Measurements from ENCODE around the gene RBM43. TPM values are rescaled to one million over a fixed set of nuclear protein-coding genes. Genes with fewer than 3 reads are reported as not detected.

The RBM43 gene
- total and polyA plus RNA-seq, 4 donors = 3.0 to 17.8 (median 5.7) TPM

- Histone ChIP-seq H3K9me3 (ENCODE audit: control insufficient read depth in 4 of 4, insufficient read depth in 3 of 4, low read length in 3 of 4) (peaks cover 0 to 2% (median 0%) of the 10 kb centered on the region in 4 donors), H3K4me3 (no peak overlapping the region), H3K36me3 (ENCODE audit: control insufficient read depth in 4 of 4, insufficient read depth in 4 of 4, low read length in 4 of 4) (no peaks in the 10 kb centered on the region), H3K4me1 (ENCODE audit: control insufficient read depth in 5 of 5, insufficient read depth in 5 of 5, low read length in 5 of 5) (no peaks in the 10 kb centered on the region), H3K27me3 (ENCODE audit: control insufficient read depth in 3 of 3, insufficient read depth in 3 of 3, low read length in 2 of 3) (no peaks in the 10 kb centered on the region), H3K27ac (ENCODE audit: low read depth in 1 of 2, low read length in 1 of 2) (no peak overlapping the region), H3K9ac (ENCODE audit: insufficient read depth in 1 of 2, low read length in 2 of 2) (no peak overlapping the region)
- DNase-seq (peak in 1 of 3 donors; percentile 11), ATAC-seq (ENCODE audit: insufficient read depth, low FRiP score) (no peak)
- TF ChIP-seq CTCF (IDR thresholded peaks at IDR 0.05; ENCODE audit: control extremely low read depth, extremely low read depth) = no peak
- 87 to 92% methylated on average over 4 of the region's 4 CpGs for WGBS, 2 donors
These were observed 55.2 kb downstream of the RBM43 start for GRCh38 chr2:151206446-151206968.

- DNase-seq = no peak
- TF ChIP-seq CTCF (IDR thresholded peaks at IDR 0.05; ENCODE audit: control extremely low read depth, extremely low read depth) = no peak
- 81 to 85% methylated on average over 3 of the region's 3 CpGs for WGBS, 2 donors
- no peaks in the 10 kb centered on the region for H3K36me3 ChIP-seq (ENCODE audit: control insufficient read depth in 4 of 4, insufficient read depth in 4 of 4, low read length in 4 of 4)
- ATAC-seq (ENCODE audit: insufficient read depth, low FRiP score) = no peak
- H3K4me1 ChIP-seq (ENCODE audit: control insufficient read depth in 5 of 5, insufficient read depth in 5 of 5, low read length in 5 of 5) = no peaks in the 10 kb centered on the region
- no peak overlapping the region for H3K9ac ChIP-seq (ENCODE audit: insufficient read depth in 1 of 2, low read length in 2 of 2)
- no peak overlapping the region for H3K4me3 ChIP-seq
- no peak overlapping the region for H3K27ac ChIP-seq (ENCODE audit: low read depth in 1 of 2, low read length in 1 of 2)
- H3K27me3 ChIP-seq (ENCODE audit: control insufficient read depth in 3 of 3, insufficient read depth in 3 of 3, low read length in 2 of 3) = no peaks in the 10 kb centered on the region
- H3K9me3 ChIP-seq (ENCODE audit: control insufficient read depth in 4 of 4, insufficient read depth in 3 of 4, low read length in 3 of 4) = no peaks in the 10 kb centered on the region
These were observed 56.1 kb downstream of the RBM43 start for GRCh38 chr2:151205571-151205970.

- Histone ChIP-seq H3K27ac (ENCODE audit: low read depth in 1 of 2, low read length in 1 of 2) (no peak overlapping the region), H3K9ac (ENCODE audit: insufficient read depth in 1 of 2, low read length in 2 of 2) (no peak overlapping the region), H3K4me1 (ENCODE audit: control insufficient read depth in 5 of 5, insufficient read depth in 5 of 5, low read length in 5 of 5) (no peaks in the 10 kb centered on the region), H3K27me3 (ENCODE audit: control insufficient read depth in 3 of 3, insufficient read depth in 3 of 3, low read length in 2 of 3) (no peaks in the 10 kb centered on the region), H3K4me3 (no peak overlapping the region), H3K9me3 (ENCODE audit: control insufficient read depth in 4 of 4, insufficient read depth in 3 of 4, low read length in 3 of 4) (no peaks in the 10 kb centered on the region), H3K36me3 (ENCODE audit: control insufficient read depth in 4 of 4, insufficient read depth in 4 of 4, low read length in 4 of 4) (no peaks in the 10 kb centered on the region)
- DNase-seq (no peak), ATAC-seq (ENCODE audit: insufficient read depth, low FRiP score) (no peak)
- 84 to 87% methylated on average over 3 of the region's 3 CpGs for WGBS, 2 donors
- TF ChIP-seq CTCF (IDR thresholded peaks at IDR 0.05; ENCODE audit: control extremely low read depth, extremely low read depth) = no peak
These were observed 56.9 kb downstream of the RBM43 start for GRCh38 chr2:151204756-151205155.

- Histone ChIP-seq H3K27me3 (ENCODE audit: control insufficient read depth in 3 of 3, insufficient read depth in 3 of 3, low read length in 2 of 3) (no peaks in the 10 kb centered on the region), H3K36me3 (ENCODE audit: control insufficient read depth in 4 of 4, insufficient read depth in 4 of 4, low read length in 4 of 4) (no peaks in the 10 kb centered on the region), H3K4me1 (ENCODE audit: control insufficient read depth in 5 of 5, insufficient read depth in 5 of 5, low read length in 5 of 5) (no peaks in the 10 kb centered on the region), H3K27ac (ENCODE audit: low read depth in 1 of 2, low read length in 1 of 2) (no peak overlapping the region), H3K9ac (ENCODE audit: insufficient read depth in 1 of 2, low read length in 2 of 2) (no peak overlapping the region), H3K9me3 (ENCODE audit: control insufficient read depth in 4 of 4, insufficient read depth in 3 of 4, low read length in 3 of 4) (no peaks in the 10 kb centered on the region), H3K4me3 (no peak overlapping the region)
- TF ChIP-seq CTCF (IDR thresholded peaks at IDR 0.05; ENCODE audit: control extremely low read depth, extremely low read depth) = no peak
- WGBS, 2 donors = 27 to 34% methylated on average over 2 of the region's 2 CpGs
- no peak for ATAC-seq (ENCODE audit: insufficient read depth, low FRiP score)
- no peak for DNase-seq
These were observed 60.8 kb downstream of the RBM43 start for GRCh38 chr2:151200844-151201243.

Measured in lung (tissue), 12 donors.